ENCODE measurements around the gene MTSS2.

DNA sequence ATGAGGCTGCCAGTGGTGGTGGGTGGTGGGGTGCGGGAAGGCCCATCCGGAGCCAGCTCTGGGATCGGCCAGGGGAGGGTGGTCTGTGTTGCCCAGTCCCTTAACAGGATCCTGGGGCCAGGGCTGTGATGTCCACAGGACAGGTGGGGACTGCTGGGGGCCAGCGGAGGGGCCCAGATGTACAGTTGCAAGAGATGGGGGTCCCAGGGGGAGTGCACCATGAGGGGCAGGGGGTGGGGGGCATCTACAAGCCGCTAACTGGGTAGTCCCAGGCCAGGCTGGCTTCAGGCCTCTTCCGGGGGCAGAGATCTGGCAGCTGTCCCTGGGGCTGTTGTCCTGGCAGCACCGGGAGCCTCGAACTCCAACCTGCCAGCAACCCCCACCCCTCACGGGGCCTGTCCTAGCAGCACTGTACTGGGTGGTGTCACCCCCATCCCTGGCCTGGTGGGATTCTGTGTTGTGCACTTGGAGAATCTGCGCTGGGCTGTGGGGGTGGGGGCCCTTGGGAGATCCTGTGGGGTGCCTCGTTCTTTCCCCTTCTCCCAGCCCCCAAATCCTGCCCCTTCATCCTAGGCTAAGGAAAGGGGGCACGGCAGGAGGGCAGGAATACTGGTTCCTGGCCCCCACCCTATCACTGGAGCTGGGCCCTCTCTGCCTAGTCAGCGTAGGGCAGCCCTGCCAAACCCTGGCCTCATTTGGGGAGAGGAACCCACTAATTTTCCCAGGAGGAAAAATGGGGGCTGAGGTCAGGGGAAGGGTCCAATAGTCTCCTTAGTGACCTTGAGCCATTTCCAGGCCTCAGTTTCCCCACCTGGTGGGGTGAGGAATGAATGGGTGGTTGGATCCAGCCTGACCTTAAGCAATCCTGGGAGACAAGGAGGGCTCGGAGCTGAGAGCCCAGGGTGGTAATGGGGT is 1.4 kb downstream of the MTSS2 start:
- no peak for TF ChIP-seq POLR2A (IDR thresholded peaks at IDR 0.05; ENCODE audit: extremely low read depth, insufficient read length)
- TF ChIP-seq, protein P1, sequence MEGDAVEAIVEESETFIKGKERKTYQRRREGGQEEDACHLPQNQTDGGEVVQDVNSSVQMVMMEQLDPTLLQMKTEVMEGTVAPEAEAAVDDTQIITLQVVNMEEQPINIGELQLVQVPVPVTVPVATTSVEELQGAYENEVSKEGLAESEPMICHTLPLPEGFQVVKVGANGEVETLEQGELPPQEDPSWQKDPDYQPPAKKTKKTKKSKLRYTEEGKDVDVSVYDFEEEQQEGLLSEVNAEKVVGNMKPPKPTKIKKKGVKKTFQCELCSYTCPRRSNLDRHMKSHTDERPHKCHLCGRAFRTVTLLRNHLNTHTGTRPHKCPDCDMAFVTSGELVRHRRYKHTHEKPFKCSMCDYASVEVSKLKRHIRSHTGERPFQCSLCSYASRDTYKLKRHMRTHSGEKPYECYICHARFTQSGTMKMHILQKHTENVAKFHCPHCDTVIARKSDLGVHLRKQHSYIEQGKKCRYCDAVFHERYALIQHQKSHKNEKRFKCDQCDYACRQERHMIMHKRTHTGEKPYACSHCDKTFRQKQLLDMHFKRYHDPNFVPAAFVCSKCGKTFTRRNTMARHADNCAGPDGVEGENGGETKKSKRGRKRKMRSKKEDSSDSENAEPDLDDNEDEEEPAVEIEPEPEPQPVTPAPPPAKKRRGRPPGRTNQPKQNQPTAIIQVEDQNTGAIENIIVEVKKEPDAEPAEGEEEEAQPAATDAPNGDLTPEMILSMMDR (IDR thresholded peaks at IDR 0.05; ENCODE audit: low read depth, low read length) = no peak
